ENCODE data around the gene RGS13.
A peak's percentile ranks its signal among the peaks of the same experiment; 100 is the strongest.

Gene RGS13

GRCh38 chr1:192627901-192628300, 8.0 kb upstream of the RGS13 start:
- no peak for DNase-seq

GRCh38 chr1:192628396-192629057, 7.4 kb upstream of the RGS13 start:
- no peak for DNase-seq

- no peak for DNase-seq
Measured at GRCh38 chr1:192629612-192630011, 6.3 kb upstream of the RGS13 start.

GRCh38 chr1:192630521-192631287, 5.2 kb upstream of the RGS13 start:
- no peak for DNase-seq

GRCh38 chr1:192631749-192632148, 4.2 kb upstream of the RGS13 start:
- DNase-seq: no peak

GRCh38 chr1:192632188-192632587, 3.8 kb upstream of the RGS13 start:
- DNase-seq: no peak

GRCh38 chr1:192632641-192633532, 3.1 kb upstream of the RGS13 start:
- DNase-seq: no peak

GRCh38 chr1:192633533-192634253, 2.3 kb upstream of the RGS13 start:
- DNase-seq: no peak

GRCh38 chr1:192635041-192635440, 906 bp upstream of the RGS13 start:
- no peak for DNase-seq

GRCh38 chr1:192639607-192640368, 3.8 kb downstream of the RGS13 start:
- DNase-seq: peak; percentile 8

GRCh38 chr1:192652159-192652558, 16.2 kb downstream of the RGS13 start:
- no peak for DNase-seq

- no peak for DNase-seq
Measured at GRCh38 chr1:192654120-192654519, 18.2 kb downstream of the RGS13 start.

- peak; percentile 22 for DNase-seq
Measured at GRCh38 chr1:192654591-192655251, 18.8 kb downstream of the RGS13 start.

GRCh38 chr1:192657760-192658159, 21.8 kb downstream of the RGS13 start:
- no peak for DNase-seq

GRCh38 chr1:192658255-192658654, 22.3 kb downstream of the RGS13 start:
- no peak for DNase-seq

- peak; percentile 36 for DNase-seq
Measured at GRCh38 chr1:192660613-192661012, 24.7 kb downstream of the RGS13 start.

GRCh38 chr1:192668409-192668983, 32.5 kb downstream of the RGS13 start:
- no peak for DNase-seq

GRCh38 chr1:192669174-192669573, 33.2 kb downstream of the RGS13 start:
- DNase-seq: no peak

- no peak for DNase-seq
Measured at GRCh38 chr1:192675716-192676115, 39.8 kb downstream of the RGS13 start.

- DNase-seq: no peak
Measured at GRCh38 chr1:192678099-192678498, 42.2 kb downstream of the RGS13 start.

GRCh38 chr1:192682335-192682734, 46.4 kb downstream of the RGS13 start:
- no peak for DNase-seq
